HG03097 (cell line): Measurements from ENCODE around the gene CDC42.

Experiments used
- ATAC-seq: cut with Tn5 transposase; IDR thresholded peaks from one replicate; pipeline ENCODE4 v1.9.1; 2021; ENCODE audit not compliant: unreplicated experiment, low FRiP score

The CDC42 gene

GRCh38 chr1:22124592-22125229 is 72.2 kb downstream of the CDC42 start:
- no peak for ATAC-seq

- ATAC-seq = no peak
These were observed 74.0 kb downstream of the CDC42 start for GRCh38 chr1:22126531-22126930.

GRCh38 chr1:22127248-22127647 is 74.7 kb downstream of the CDC42 start:
- no peak for ATAC-seq

- ATAC-seq = no peak
These were observed 75.2 kb downstream of the CDC42 start for GRCh38 chr1:22127731-22128130.

DNA sequence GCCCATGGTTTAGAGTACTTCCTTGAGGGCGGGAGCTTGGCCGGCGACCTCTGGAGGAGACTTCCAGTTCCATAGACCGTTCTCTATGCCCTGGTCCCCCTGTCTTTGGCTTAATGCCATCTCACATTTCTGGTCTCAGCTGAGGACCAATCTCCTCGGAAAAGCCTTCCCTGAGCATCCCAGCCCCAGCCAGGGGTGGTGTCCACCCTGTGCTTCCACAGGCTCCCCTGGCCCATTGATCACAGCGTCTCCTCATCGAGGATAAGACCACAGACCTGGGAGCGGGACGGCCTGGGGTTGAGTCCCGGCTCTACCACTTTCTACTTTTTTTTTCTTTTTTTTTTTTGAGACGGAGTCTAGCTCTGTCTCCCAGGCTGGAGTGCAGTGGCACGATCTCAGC is 75.9 kb downstream of the CDC42 start:
- ATAC-seq = no peak

DNA sequence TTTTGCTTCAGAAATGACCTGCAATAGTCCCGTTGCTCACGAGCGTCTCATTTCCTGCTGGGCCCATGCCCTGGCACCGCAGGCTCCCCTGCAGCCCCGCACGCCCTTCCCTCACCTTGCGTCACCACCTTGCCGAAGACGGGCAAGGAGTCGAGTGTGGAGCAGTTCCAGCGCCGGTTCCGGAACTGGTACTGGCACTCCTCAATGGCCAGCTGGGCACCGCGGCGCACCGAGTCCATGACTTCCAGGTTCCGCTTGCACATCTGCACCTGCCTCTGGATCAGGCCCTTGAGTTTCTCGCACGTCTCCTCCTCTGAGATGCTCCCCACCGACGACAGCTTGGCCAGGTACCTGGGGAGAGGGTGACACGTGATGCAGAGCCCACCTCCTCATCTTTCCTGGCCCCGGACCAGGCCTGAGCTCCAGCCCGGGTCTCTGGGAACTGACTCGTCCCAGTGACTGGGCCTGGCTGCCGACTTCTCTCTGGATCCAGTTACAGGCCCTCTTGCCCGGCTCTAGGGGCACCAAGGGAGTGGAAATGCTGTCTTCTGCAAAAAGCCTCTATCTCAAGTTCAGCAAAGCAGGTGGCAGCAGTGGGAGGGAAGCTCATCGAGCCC is 77.1 kb downstream of the CDC42 start:
- no peak for ATAC-seq

DNA sequence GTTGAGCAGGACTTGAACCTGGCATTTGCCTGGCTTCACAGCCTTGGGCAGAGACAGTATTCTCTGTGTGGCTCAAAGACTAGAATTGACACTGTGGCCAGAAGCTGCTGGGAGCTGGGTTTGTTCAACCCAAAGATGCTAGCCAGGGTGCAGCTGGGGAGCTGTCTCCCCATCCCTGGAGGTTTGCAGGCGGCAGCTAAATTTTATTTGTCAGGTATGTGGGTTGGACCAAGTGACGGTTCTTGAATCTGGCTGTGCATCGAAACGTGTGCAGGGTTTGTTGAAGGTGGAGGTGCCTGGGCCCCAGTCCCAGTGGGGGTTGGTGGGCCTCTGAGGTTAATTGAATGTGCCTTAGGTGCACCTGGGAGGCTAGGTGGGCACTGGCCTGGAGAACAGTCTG is 78.6 kb downstream of the CDC42 start:
- no peak for ATAC-seq

DNA sequence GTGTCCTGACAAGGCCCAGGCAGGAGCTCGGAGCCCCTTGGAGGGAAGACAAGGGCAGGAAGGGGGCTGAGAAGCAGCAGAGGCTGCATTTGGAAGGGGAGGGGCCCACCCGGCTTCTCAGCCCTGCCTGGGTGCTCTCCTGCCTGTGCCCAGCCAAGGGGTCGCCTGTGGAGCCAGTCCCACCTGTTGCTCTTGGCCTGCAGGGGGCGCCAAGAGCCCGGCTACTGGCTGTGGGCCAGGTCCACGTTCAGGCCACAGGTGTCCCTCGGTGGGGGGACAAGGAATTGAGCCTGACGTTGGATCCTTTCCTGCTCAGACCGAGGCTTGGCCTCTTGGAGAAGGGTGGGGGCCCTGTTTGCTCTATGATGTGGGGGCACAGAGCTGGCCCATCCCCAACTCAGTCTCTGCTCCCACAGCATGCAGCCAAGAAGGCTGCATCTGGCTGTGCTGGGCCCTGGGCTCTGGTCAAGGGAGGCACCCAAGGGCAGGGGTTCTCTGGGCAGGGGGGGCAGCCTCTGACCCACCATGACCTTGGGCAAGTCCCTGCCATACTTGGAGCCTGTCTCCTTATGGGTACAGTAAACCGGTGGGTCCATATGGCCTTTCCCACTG is 79.5 kb downstream of the CDC42 start:
- ATAC-seq = no peak

- no peak for ATAC-seq
These were observed 80.2 kb downstream of the CDC42 start for GRCh38 chr1:22132517-22133235.

DNA sequence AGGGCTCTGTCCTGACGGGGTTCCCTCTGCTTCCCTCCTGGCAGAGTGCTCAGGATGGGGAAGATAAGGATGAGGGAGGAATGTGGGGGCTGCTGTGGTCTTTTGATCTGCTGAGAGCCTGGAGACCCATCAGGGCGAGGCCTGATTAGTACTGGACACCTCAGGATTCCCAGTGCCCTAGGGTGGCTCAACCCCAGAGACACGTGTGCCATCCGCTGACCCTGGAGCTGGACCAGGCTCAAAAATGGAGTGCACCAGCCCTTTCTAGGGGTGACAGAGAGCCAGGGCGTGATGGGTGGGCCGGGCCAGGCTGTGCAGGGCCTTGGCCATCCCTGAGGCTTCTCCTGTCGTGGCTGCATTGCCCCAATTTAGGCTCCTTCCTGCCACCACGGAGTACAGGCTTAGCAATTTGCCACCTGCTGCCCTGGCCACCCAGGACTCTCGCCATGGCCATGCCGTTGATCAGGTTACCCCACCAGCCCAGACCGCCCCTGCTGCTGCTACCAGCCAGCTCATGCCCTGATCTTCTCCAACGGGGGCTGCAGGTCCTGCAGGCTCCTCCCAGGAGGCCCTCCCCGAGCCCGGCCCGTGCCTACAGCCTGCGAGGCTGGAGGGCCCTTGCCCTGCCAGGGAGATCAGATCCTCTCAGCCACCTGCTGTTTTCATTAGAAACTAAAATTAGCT is 80.9 kb downstream of the CDC42 start:
- no peak for ATAC-seq

DNA sequence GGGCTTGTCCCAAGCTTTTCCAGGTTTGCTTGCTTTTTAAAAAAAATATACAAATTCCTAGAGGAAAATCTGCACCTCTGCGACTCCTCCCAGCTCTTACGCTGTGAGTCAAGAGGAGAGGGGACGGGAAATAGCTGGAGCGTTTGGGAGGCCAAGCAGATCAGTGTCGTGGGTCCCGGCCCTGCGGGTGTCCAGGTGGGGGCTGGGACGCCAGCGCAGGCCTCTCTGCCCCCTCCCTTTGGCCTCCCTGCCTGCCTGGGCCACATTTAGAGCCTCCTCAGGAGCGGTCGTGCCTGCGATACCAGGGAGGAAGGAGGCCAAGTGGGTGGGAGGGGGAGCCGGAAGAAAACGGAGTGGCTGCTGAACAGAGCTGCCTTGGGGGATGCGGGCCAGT is 81.4 kb downstream of the CDC42 start:
- ATAC-seq = no peak

GRCh38 chr1:22137004-22137720 is 84.7 kb downstream of the CDC42 start:
- no peak for ATAC-seq

DNA sequence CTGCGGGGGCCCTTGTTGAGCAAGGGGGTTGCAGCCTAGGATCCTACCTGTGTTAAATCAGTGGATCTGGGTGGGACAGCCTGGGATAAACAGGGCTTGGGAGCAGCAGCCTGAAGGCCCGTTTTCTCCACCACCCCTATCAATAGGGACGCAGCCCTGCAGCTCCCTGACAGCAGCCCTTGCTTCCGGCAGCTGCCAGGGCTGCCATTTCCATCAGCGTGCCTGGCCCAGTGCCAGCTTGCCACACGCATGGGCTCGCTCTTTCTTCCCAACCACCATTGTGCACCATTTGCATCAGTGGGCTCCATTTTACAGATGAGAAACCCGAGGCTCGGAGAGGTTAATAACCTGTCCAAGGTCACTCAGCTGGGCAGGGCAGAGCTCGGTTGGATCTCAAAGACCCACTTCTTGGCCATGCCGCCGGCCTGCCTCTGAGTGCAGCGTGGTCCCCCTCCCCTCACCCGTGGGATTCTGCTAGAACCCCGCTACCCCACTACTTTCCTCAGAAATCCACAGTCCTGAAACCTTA is 86.6 kb downstream of the CDC42 start:
- ATAC-seq = no peak

GRCh38 chr1:22139817-22140216 is 87.3 kb downstream of the CDC42 start:
- ATAC-seq = no peak
